Measurements from ENCODE around the gene HOXA4.

- no peak for TF ChIP-seq CEBPB (IDR thresholded peaks at IDR 0.05; ENCODE audit: low read depth)
- TF ChIP-seq, protein P1, sequence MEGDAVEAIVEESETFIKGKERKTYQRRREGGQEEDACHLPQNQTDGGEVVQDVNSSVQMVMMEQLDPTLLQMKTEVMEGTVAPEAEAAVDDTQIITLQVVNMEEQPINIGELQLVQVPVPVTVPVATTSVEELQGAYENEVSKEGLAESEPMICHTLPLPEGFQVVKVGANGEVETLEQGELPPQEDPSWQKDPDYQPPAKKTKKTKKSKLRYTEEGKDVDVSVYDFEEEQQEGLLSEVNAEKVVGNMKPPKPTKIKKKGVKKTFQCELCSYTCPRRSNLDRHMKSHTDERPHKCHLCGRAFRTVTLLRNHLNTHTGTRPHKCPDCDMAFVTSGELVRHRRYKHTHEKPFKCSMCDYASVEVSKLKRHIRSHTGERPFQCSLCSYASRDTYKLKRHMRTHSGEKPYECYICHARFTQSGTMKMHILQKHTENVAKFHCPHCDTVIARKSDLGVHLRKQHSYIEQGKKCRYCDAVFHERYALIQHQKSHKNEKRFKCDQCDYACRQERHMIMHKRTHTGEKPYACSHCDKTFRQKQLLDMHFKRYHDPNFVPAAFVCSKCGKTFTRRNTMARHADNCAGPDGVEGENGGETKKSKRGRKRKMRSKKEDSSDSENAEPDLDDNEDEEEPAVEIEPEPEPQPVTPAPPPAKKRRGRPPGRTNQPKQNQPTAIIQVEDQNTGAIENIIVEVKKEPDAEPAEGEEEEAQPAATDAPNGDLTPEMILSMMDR (IDR thresholded peaks at IDR 0.05 in 2 of 3, conservative IDR thresholded peaks at IDR 0.05 in 1 of 3; ENCODE audit: borderline replicate concordance in 1 of 3, insufficient read depth in 1 of 3, low read depth in 2 of 3, low read length in 2 of 3): no peak
- TF ChIP-seq, protein P2, sequence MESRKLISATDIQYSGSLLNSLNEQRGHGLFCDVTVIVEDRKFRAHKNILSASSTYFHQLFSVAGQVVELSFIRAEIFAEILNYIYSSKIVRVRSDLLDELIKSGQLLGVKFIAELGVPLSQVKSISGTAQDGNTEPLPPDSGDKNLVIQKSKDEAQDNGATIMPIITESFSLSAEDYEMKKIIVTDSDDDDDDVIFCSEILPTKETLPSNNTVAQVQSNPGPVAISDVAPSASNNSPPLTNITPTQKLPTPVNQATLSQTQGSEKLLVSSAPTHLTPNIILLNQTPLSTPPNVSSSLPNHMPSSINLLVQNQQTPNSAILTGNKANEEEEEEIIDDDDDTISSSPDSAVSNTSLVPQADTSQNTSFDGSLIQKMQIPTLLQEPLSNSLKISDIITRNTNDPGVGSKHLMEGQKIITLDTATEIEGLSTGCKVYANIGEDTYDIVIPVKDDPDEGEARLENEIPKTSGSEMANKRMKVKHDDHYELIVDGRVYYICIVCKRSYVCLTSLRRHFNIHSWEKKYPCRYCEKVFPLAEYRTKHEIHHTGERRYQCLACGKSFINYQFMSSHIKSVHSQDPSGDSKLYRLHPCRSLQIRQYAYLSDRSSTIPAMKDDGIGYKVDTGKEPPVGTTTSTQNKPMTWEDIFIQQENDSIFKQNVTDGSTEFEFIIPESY (IDR thresholded peaks at IDR 0.05; ENCODE audit: extremely low read depth, insufficient replicate concordance, low read length): no peak
- TF ChIP-seq FOSL1 (IDR thresholded peaks at IDR 0.05; ENCODE audit: low read depth): no peak
Measured at GRCh38 chr7:27170426-27171324, 40.1 kb upstream of the HOXA4 start.
